WTC11 (cell line): ENCODE data around the gene SCAND1.

Experiments
- ATF2 ChIP-seq: sonication (generic); formaldehyde crosslinking; IDR thresholded peaks from 2 replicates; pipeline ENCODE4 v1.8.1; 2022; ENCODE audit warnings: low read depth, missing genetic modification reagents, borderline replicate concordance
- CTCF ChIP-seq: fragments of 200-600 bp; IDR thresholded peaks from 2 replicates; pipeline ENCODE4 v1.8.0; 2022; ENCODE audit warnings: antibody characterized with exemption
- E2F5 ChIP-seq: sonication (generic); formaldehyde crosslinking; IDR thresholded peaks from 2 replicates; pipeline ENCODE4 v1.8.1; 2022; ENCODE audit warnings: mild to moderate bottlenecking, moderate library complexity, missing genetic modification reagents
- FOXJ3 ChIP-seq: sonication (generic); formaldehyde crosslinking; IDR thresholded peaks from 2 replicates; pipeline ENCODE4 v1.9.0; 2021; ENCODE audit warnings: missing genetic modification reagents, mild to moderate bottlenecking, borderline replicate concordance
- IRF1 ChIP-seq: sonication (generic); formaldehyde crosslinking; IDR thresholded peaks from 2 replicates; pipeline ENCODE4 v1.8.0; 2023; ENCODE audit warnings: missing genetic modification reagents
- MAX ChIP-seq: sonication (generic); formaldehyde crosslinking; IDR thresholded peaks from 2 replicates; pipeline ENCODE4 v1.8.0; 2022; ENCODE audit warnings: mild to moderate bottlenecking, missing genetic modification reagents
- NR2C2 ChIP-seq: sonication (generic); formaldehyde crosslinking; IDR thresholded peaks from 2 replicates; pipeline ENCODE4 v1.8.0; 2022; ENCODE audit warnings: mild to moderate bottlenecking, missing genetic modification reagents
- RORB ChIP-seq: fragments of 250-450 bp; sonication (Bioruptor Pico); IDR thresholded peaks from 2 replicates; pipeline ENCODE4 v1.9.0; 2021; ENCODE audit warnings: mild to moderate bottlenecking
- SMAD4 ChIP-seq: sonication (generic); formaldehyde crosslinking; IDR thresholded peaks from 2 replicates; pipeline ENCODE4 v1.8.0; 2022; ENCODE audit warnings: mild to moderate bottlenecking, missing genetic modification reagents
- SP1 ChIP-seq: sonication (generic); formaldehyde crosslinking; conservative IDR thresholded peaks from 2 replicates; pipeline ENCODE4 v1.8.1; 2022; ENCODE audit warnings: missing genetic modification reagents
- USF2 ChIP-seq: sonication (generic); formaldehyde crosslinking; IDR thresholded peaks from 2 replicates; pipeline ENCODE4 v1.8.1; 2023; ENCODE audit warnings: mild to moderate bottlenecking, missing genetic modification reagents, moderate library complexity
- ZNF281 ChIP-seq: sonication (generic); formaldehyde crosslinking; IDR thresholded peaks from 2 replicates; pipeline ENCODE4 v1.8.0; 2023; ENCODE audit warnings: mild to moderate bottlenecking, missing genetic modification reagents
- ZNF425 ChIP-seq: fragments of 250-450 bp; sonication (Bioruptor Pico); conservative IDR thresholded peaks from 2 replicates; pipeline ENCODE4 v1.9.0; 2021; ENCODE audit warnings: mild to moderate bottlenecking

- TF ChIP-seq E2F5 (no peak), CTCF (no peak), ZNF425 (CRISPR knock-in tag) (no peak), IRF1 (no peak), MAX (no peak), RORB (CRISPR knock-in tag) (no peak), ATF2 (no peak), NR2C2 (CRISPR knock-in tag) (no peak), USF2 (CRISPR knock-in tag) (no peak), FOXJ3 (CRISPR knock-in tag) (no peak), SP1 (CRISPR knock-in tag) (no peak), ZNF281 (CRISPR knock-in tag) (no peak), SMAD4 (CRISPR knock-in tag) (no peak)
Measured at GRCh38 chr20:35974256-35974655, 20.0 kb upstream of the SCAND1 start.
